ENCODE data around the gene PAM. TPM values are rescaled to one million over a fixed set of nuclear protein-coding genes. Genes with fewer than 3 reads are reported as not detected.

PAM gene
- total RNA-seq, 2 donors from 2014 or later, result 69.2 to 124 TPM

- Histone ChIP-seq H3K4me3 (no peak overlapping the region), H3K9me3 (no peaks in the 10 kb centered on the region), H3K27ac (no peak overlapping the region), H3K4me1 (no peaks in the 10 kb centered on the region), H3K9ac (ENCODE audit: low read depth in 2 of 2, low read length in 2 of 2) (no peak overlapping the region), H3K36me3 (no peaks in the 10 kb centered on the region), H3K27me3 (no peaks in the 10 kb centered on the region)
- DNase-seq, result no peak
- intact Hi-C loops (cut with DNase I), result no loop called here
- TF ChIP-seq CTCF (IDR thresholded peaks at IDR 0.05), result no peak
Observed at GRCh38 chr5:102857076-102857818, 102.1 kb downstream of the PAM start.

DNA sequence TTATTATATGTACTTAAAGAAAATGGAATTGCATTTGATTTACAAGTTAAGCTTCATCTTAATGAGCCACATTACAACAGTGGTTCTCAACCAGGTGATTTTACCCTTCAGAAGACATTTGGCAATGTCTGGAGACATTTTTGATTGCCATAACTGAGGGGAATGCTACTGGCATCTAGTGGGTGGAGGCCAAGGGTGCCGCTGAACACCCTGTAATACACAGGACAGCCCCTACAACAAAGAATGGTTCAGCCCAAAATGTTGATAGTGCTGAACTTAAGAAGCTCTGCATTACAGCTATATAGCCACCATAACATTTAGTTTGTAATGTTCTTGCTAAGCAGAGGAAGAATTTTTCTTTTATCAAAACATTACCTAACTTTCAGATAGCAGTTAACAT lies 103.1 kb downstream of the PAM start:
- DNase-seq, result no peak
- no peak overlapping the region for H3K27ac ChIP-seq
- no peaks in the 10 kb centered on the region for H3K9me3 ChIP-seq
- no peak overlapping the region for H3K4me3 ChIP-seq
- no peaks in the 10 kb centered on the region for H3K4me1 ChIP-seq
- H3K36me3 ChIP-seq, result no peaks in the 10 kb centered on the region
- H3K27me3 ChIP-seq, result no peaks in the 10 kb centered on the region
- no peak overlapping the region for H3K9ac ChIP-seq (ENCODE audit: low read depth in 2 of 2, low read length in 2 of 2)
- intact Hi-C loops (cut with DNase I), result no loop called here
- TF ChIP-seq CTCF (IDR thresholded peaks at IDR 0.05), result no peak

- H3K27ac ChIP-seq, result no peak overlapping the region
- no peaks in the 10 kb centered on the region for H3K9me3 ChIP-seq
- no peak overlapping the region for H3K9ac ChIP-seq (ENCODE audit: low read depth in 2 of 2, low read length in 2 of 2)
- H3K4me1 ChIP-seq, result no peaks in the 10 kb centered on the region
- H3K36me3 ChIP-seq, result no peaks in the 10 kb centered on the region
- intact Hi-C loops (cut with DNase I), result no loop called here
- no peak for DNase-seq
- H3K27me3 ChIP-seq, result no peaks in the 10 kb centered on the region
- no peak for TF ChIP-seq CTCF (IDR thresholded peaks at IDR 0.05)
- H3K4me3 ChIP-seq, result no peak overlapping the region
Observed at GRCh38 chr5:102858808-102859207, 103.7 kb downstream of the PAM start.

DNA sequence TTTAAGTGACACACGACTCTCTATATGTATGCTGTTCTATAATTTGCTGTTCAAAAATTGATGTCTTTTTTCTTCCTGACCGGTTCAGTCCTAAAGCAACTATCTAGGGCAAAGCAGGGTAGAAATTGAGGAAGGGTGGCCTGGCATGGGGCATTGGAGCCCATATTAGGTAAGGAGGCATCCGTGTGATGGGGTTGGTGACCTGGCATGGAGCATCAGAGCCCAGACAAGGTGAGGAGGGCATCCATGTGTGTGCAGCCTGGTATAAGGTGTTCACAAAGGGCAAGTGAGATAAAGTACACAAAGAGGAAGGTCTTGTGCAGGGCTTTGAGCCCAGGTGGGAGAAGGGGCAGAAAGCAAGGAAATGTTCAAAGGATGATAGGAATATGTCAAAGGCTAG lies 104.9 kb downstream of the PAM start:
- TF ChIP-seq CTCF (IDR thresholded peaks at IDR 0.05), result no peak
- Histone ChIP-seq H3K36me3 (no peaks in the 10 kb centered on the region), H3K27me3 (no peaks in the 10 kb centered on the region), H3K9me3 (no peaks in the 10 kb centered on the region), H3K4me3 (no peak overlapping the region), H3K27ac (no peak overlapping the region), H3K9ac (ENCODE audit: low read depth in 2 of 2, low read length in 2 of 2) (no peak overlapping the region), H3K4me1 (no peaks in the 10 kb centered on the region)
- no peak for DNase-seq
- intact Hi-C loops (cut with DNase I), result no loop called here

- no peak overlapping the region for H3K4me3 ChIP-seq
- no peaks in the 10 kb centered on the region for H3K36me3 ChIP-seq
- no peak overlapping the region for H3K27ac ChIP-seq
- no peaks in the 10 kb centered on the region for H3K9me3 ChIP-seq
- peak; percentile 28 for DNase-seq
- no peak overlapping the region for H3K9ac ChIP-seq (ENCODE audit: low read depth in 2 of 2, low read length in 2 of 2)
- H3K4me1 ChIP-seq, result peaks cover 3% of the 10 kb centered on the region
- H3K27me3 ChIP-seq, result no peaks in the 10 kb centered on the region
- intact Hi-C loops (cut with DNase I), result no loop called here
- no peak for TF ChIP-seq CTCF (IDR thresholded peaks at IDR 0.05)
Observed at GRCh38 chr5:102863058-102863457, 108.0 kb downstream of the PAM start.

Data from colonic mucosa (tissue), 4 donors.